Thoracic aorta (tissue), 2 donors: ENCODE measurements around the gene MAP7D1. TPM values are rescaled to one million over a fixed set of nuclear protein-coding genes. Genes with fewer than 3 reads are reported as not detected.

Experiments
- ATAC-seq: fragments of 150-250 bp; one replicate; pipeline ENCODE4 v1.8.0; 2017; ENCODE audit warnings: low read depth; ENCODE audit not compliant: insufficient number of reproducible peaks, low FRiP score
- DNase-seq: peaks from one replicate; pipeline ENCODE4 v3.0.0-alpha.2; 2020; ENCODE audit warnings: low spot score
- H3K27ac ChIP-seq, 2 donors: fragments of 200-600 bp; sonication (generic); 1 replicate in 1 of 2; 2 replicates in 1 of 2; pipeline ENCODE4 v1.5.1; 2016; ENCODE audit warnings: mild to moderate bottlenecking in 2 of 2, moderate library complexity in 2 of 2
- H3K27me3 ChIP-seq: fragments of 200-600 bp; sonication (generic); replicated peaks from 2 replicates; pipeline ENCODE4 v1.6.0; 2016; ENCODE audit warnings: mild to moderate bottlenecking; ENCODE audit not compliant: insufficient read depth
- H3K36me3 ChIP-seq: fragments of 200-600 bp; sonication (generic); one replicate; pipeline ENCODE4 v1.5.1; 2016
- H3K4me1 ChIP-seq, 2 donors: fragments of 200-600 bp; sonication (generic); 1 replicate in 1 of 2; 2 replicates in 1 of 2; pipeline versions ENCODE4 v1.5.1 to v1.6.0; 2016; ENCODE audit warnings: low read depth in 2 of 2, mild to moderate bottlenecking in 1 of 2; ENCODE audit not compliant: control insufficient read depth in 1 of 2
- H3K4me3 ChIP-seq: fragments of 200-600 bp; sonication (generic); 2 replicates; pipeline ENCODE4 v1.5.1; 2016; ENCODE audit warnings: mild to moderate bottlenecking
- H3K9me3 ChIP-seq: fragments of 200-600 bp; sonication (generic); 2 replicates; pipeline ENCODE4 v1.5.1; 2016
- total RNA-seq, 2 donors: library from RNA; depleted of rRNA; stranded (reverse); fragments of >200 nt; gene quantifications; one replicate each; pipeline versions ENCODE4 v1.1.0 to v1.2.3, GENCODE V29; 2016
- TF ChIP-seq, protein P1 (sequence below): fragments of 200-600 bp; sonication (generic); IDR thresholded peaks from one replicate; pipeline ENCODE4 v1.5.1; 2019; ENCODE audit warnings: antibody characterized with exemption

MAP7D1 gene
- total RNA-seq, 2 donors from 2014 or later: 170 to 186 TPM

- Histone ChIP-seq H3K9me3 (no peaks in the 10 kb centered on the region), H3K4me1 (peaks cover 28 to 58% of the 10 kb centered on the region in 2 donors), H3K4me3 (no peak overlapping the region), H3K36me3 (no peaks in the 10 kb centered on the region), H3K27ac (peak overlapping the region in 1 of 2 donors; percentile 52), H3K27me3 (no peaks in the 10 kb centered on the region)
- TF ChIP-seq, protein P1, sequence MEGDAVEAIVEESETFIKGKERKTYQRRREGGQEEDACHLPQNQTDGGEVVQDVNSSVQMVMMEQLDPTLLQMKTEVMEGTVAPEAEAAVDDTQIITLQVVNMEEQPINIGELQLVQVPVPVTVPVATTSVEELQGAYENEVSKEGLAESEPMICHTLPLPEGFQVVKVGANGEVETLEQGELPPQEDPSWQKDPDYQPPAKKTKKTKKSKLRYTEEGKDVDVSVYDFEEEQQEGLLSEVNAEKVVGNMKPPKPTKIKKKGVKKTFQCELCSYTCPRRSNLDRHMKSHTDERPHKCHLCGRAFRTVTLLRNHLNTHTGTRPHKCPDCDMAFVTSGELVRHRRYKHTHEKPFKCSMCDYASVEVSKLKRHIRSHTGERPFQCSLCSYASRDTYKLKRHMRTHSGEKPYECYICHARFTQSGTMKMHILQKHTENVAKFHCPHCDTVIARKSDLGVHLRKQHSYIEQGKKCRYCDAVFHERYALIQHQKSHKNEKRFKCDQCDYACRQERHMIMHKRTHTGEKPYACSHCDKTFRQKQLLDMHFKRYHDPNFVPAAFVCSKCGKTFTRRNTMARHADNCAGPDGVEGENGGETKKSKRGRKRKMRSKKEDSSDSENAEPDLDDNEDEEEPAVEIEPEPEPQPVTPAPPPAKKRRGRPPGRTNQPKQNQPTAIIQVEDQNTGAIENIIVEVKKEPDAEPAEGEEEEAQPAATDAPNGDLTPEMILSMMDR: no peak
- DNase-seq (no peak), ATAC-seq (no peak)
Observed at GRCh38 chr1:36206323-36206858, 50.4 kb downstream of the MAP7D1 start.

GRCh38 chr1:36207339-36207738 lies 51.4 kb downstream of the MAP7D1 start:
- Histone ChIP-seq H3K9me3 (no peaks in the 10 kb centered on the region), H3K4me3 (peak overlapping the region; percentile 57), H3K27me3 (no peaks in the 10 kb centered on the region), H3K36me3 (no peaks in the 10 kb centered on the region), H3K27ac (peak overlapping the region; percentile 52 to 62), H3K4me1 (peaks cover 28 to 58% of the 10 kb centered on the region in 2 donors)
- TF ChIP-seq, protein P1: no peak
- ATAC-seq (peak; percentile 55), DNase-seq (peak; percentile 66)

GRCh38 chr1:36208978-36209703 lies 53.2 kb downstream of the MAP7D1 start:
- DNase-seq: no peak
- H3K36me3 ChIP-seq: no peaks in the 10 kb centered on the region
- H3K4me1 ChIP-seq: peaks cover 20 to 41% of the 10 kb centered on the region in 2 donors
- H3K4me3 ChIP-seq: no peak overlapping the region
- TF ChIP-seq, protein P1: no peak
- no peaks in the 10 kb centered on the region for H3K9me3 ChIP-seq
- no peaks in the 10 kb centered on the region for H3K27me3 ChIP-seq
- H3K27ac ChIP-seq: no peak overlapping the region
- ATAC-seq: no peak

- no peaks in the 10 kb centered on the region for H3K36me3 ChIP-seq
- H3K9me3 ChIP-seq: no peaks in the 10 kb centered on the region
- no peak overlapping the region for H3K4me3 ChIP-seq
- TF ChIP-seq, protein P1: no peak
- peaks cover 13 to 26% of the 10 kb centered on the region in 2 donors for H3K4me1 ChIP-seq
- ATAC-seq: no peak
- no peak for DNase-seq
- no peak overlapping the region for H3K27ac ChIP-seq
- no peaks in the 10 kb centered on the region for H3K27me3 ChIP-seq
Observed at GRCh38 chr1:36211307-36211706, 55.3 kb downstream of the MAP7D1 start.

- Histone ChIP-seq H3K36me3 (no peaks in the 10 kb centered on the region), H3K4me1 (peaks cover 10 to 21% of the 10 kb centered on the region in 2 donors), H3K27ac (no peak overlapping the region), H3K4me3 (no peak overlapping the region), H3K27me3 (no peaks in the 10 kb centered on the region), H3K9me3 (no peaks in the 10 kb centered on the region)
- TF ChIP-seq, protein P1: no peak
- ATAC-seq (no peak), DNase-seq (no peak)
Observed at GRCh38 chr1:36211841-36212240, 55.9 kb downstream of the MAP7D1 start.
